EH (cell line): Measurements from ENCODE around the gene SSPN.

Experiments
- DNase-seq: peaks from one replicate; pipeline ENCODE4 v3.0.0-alpha.2; 2015; ENCODE audit warnings: low read depth

Gene SSPN

GRCh38 chr12:26195250-26195640, at the start of gene SSPN:
Gene SSPN (plus strand): TSS chr12:26195573. CDS start chr12:26195673, 100 bp downstream.
- DNase-seq: peak; percentile 79

DNA sequence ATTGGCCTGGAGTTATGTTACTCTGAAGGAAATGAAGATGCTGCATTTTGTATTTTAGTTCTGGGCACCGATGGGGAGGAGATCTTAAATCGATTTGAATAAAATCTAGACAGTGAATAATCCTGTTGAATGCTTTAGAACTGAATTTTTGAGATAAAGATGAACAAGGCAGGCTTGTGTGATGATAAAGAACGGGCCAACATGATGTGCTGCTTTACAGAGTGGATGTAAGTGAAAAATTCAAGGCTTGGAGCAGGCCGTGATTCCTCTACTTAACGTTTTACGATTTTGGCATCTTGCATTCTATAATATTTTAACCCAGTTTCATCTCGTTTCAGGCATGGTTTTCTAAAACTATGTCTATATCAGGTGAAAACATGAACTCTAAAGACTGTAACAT, 47.1 kb upstream of the SSPN start:
- DNase-seq: no peak

GRCh38 chr12:26149968-26150500, 45.3 kb upstream of the SSPN start:
- DNase-seq: no peak

- peak; percentile 85 for DNase-seq
Observed at GRCh38 chr12:26150736-26151450, 44.5 kb upstream of the SSPN start.

- DNase-seq: peak; percentile 29
Observed at GRCh38 chr12:26152507-26153102, 42.8 kb upstream of the SSPN start.

DNA sequence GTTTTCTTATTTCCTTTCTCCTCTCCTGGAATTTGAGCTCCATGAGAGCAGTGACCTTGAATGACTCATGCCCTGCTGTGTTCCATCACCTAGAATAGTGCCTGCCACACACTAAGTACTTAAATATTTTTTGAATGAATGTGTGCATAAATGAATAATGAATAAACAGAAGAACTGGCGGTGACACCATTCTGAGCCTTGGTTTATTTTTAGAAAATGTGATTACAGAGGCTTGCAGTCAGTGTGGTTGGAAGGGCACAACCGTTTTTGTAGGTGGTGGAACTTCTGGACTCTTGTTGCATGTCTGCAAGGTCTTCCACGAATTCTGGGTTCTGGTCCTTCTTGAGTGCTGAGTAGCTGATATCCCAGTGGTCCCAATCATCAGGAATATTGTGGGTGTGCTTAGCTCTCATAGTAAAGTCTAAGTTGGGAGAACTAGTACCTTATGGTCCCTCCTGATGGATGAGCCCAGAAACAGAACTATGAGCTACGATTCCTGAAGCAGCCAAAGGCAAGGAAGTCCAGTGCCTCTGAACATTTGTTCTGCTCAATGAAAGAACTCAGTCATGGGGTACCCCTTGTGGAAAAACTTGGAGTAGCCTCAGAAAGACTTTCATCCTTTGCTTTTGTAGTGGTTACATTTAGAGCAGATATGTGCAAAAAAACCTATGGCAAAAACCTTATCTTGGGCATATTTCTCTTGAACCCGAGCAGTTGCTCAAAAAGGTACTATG, 41.8 kb upstream of the SSPN start:
- peak; percentile 98 for DNase-seq

DNA sequence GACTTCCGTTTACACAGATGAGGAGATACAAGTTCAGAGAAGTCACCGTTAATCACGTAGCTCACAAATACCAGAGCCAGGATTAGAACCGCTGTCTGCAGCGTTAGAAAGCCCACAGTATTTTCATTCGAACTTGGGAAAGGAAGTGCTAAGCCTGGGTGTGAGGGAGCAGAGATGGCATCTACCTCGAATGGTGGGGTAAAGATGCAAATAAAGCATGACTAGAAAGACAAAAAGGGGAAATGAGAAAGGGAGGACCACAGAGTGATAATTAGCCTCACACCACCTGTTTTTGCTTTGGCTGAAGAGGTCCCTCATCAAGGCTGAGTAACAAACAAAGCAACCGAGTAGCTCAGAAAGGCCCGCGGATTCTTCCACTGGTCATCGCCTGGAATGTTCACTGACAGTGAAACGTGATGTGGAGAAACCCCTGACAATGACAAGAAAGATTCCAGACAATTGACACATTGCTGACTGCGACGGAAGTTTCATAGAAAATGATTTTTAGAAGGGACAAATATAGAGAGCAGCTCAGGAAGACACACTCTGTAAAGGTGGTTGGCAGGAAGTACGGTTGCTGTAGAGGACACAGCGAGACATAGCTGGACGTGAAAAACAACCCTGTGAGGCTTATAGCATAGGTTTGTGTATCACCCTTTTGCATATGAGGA, 39.0 kb upstream of the SSPN start:
- DNase-seq: no peak

GRCh38 chr12:26157001-26157400, 38.4 kb upstream of the SSPN start:
- DNase-seq: no peak

DNA sequence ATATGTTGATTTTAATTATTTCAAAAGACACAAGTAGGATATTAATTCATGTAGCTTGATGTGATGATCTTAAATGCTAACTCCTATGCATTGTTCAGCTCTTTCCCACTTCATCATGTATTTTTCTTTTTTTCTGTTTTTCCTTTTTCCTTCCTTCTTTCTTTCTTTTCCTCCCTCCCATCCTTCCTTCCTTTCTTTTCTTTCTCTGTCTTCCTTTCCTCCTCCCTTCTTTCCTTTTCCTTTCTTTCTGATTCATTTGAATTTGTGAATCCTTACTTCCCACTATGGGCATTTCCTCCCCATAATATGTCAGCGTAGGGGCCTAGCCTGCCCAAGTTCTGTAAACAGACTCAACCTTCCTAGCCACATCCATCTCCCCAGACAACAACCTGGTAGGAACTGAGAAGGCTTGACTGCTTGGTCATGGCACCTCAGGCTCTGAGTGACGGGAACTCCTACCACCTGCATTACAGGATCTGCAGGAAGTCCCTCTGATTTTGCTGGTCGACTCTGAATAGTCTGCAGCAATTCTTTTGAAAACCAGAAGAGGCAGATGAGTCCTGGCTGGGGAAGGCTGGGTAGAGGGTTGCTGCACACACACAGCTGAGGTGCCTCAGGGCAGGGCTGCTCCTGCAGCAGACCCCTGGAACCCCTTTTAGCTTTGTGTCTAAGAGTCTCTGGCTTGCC, 37.2 kb upstream of the SSPN start:
- no peak for DNase-seq

DNA sequence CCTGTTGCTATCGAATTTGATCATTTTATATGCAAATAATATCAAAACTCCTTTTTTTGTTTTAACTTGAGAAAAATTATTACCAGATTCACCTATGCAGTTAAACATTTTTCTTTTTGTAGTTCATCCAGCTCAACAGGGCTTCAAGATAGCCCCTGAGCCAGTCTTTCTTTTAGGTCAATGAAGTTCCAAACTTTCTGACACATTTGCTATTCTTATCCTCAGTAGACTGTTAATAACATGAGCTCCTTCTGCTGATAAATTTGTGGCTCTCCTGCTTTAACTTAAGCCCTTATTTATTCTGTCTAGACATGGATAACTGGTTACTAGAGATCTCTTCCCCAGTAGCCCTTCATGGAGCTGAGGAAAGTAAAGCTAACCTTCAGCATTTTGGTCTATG, 33.2 kb upstream of the SSPN start:
- no peak for DNase-seq

DNA sequence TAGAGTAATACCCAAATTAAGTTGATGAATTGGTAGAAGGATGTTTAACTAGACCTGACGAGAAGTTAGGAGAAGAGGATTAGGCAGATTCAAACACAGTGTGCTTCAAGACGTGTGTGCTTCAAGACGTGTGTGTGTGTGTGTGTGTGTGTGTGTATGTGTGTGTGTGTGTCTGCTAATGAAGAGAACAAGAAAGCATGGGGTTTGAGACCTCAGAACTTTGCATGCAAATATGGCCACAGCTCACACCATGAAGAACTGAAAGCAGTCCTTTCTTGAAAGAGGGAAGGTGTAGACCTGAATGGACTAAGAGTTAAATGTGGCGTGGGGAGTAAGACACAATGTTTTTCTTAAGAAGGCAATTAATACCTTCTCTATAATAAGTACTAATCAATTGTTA, 32.5 kb upstream of the SSPN start:
- no peak for DNase-seq

- DNase-seq: no peak
Observed at GRCh38 chr12:26164118-26164517, 31.3 kb upstream of the SSPN start.

DNA sequence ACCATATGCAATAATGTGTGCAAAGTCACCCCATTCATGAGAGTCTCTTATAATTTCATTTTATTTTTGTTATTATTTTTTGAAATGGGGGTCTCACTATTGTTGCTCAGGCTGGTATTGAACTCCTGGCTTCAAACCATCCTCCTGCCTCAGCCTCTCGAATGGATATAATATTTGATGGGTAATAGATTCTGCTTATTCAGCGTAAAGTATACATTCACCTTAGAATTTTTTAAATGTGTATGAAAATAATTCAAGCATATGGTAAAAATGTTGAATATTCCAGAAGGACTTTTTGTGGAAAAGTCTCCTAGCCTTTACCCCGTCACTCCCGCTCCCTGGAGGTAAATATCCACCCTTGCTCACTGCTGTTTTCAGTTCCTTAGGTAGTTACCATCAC, 23.4 kb upstream of the SSPN start:
- DNase-seq: no peak

GRCh38 chr12:26172539-26172938, 22.8 kb upstream of the SSPN start:
- no peak for DNase-seq

DNA sequence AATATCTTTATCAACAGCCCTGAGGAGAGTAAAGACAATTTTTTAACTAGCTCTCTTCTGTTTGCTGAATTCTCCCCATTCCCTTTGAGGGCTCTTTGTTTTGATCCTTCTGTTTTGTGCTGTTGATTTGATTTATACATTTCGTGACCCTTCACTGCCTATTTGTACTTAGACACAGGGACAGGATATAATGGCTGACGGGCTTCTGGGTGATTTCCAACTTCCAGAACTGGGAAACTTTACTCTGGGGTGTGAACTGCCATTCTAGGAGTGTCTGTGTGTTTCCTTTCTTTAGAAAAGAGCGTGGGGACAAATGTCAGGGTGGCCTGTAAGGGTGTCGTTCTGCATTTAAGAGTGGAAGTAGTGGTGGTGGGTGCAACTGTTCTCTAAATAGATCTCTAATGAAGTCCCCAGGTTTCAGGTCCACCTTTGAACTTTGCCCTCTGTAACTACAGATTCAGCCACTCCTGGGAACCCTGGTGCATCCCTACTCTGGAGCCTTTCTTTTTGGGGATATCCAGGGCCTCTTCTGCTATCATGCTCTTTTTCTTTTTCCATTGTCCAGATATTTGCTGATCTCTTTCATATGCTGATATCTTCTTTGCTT, 22.3 kb upstream of the SSPN start:
- DNase-seq: no peak

DNA sequence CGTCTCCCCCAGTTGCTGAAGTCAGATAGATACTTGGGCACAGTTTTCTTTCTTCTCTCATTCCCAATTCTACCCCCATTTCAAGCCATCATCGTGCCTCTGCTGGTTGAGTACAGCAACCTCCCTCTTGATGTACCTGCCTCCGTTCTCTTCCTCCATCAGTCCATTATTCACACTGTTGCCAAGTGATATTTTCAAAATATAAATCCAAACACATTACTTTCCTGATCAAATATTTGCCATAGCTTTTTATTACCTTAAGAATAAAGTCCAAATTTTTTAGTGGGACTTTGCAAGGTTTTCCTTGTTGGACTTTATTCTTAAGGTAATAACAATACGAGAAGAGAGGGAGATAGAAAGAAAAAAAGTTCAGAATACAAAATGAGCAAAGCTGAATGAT, 18.6 kb upstream of the SSPN start:
- no peak for DNase-seq

GRCh38 chr12:26177283-26177682, 18.1 kb upstream of the SSPN start:
- DNase-seq: no peak

GRCh38 chr12:26179826-26180225, 15.5 kb upstream of the SSPN start:
- DNase-seq: no peak

DNA sequence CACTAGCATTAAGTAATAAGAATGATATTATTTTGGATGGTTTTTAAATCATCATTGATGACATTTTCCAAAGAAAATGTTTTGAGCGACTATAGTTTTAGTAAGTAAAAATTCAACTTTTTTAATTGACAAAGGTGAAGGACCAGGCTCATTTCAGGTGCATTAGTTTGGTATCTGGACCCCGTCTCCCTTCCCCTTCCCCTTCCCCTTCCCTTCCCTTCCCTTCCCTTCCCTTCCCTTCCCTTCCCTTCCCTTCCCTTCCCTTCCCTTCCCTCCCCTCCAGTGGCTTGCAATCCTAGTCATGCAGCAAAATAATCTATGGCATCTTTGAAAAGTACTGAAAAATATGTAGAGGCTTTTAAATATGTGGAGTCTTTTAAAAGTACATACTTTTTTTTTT, 13.0 kb upstream of the SSPN start:
- no peak for DNase-seq

- DNase-seq: no peak
Observed at GRCh38 chr12:26185532-26186320, 9.6 kb upstream of the SSPN start.
